ENCODE data around the gene DDC.
"Not testable (repeated sequence)": the region's sequence is repeated elsewhere in the genome, so short reads cannot be mapped to it uniquely, and the experiment has no call there.

DDC gene

DNA sequence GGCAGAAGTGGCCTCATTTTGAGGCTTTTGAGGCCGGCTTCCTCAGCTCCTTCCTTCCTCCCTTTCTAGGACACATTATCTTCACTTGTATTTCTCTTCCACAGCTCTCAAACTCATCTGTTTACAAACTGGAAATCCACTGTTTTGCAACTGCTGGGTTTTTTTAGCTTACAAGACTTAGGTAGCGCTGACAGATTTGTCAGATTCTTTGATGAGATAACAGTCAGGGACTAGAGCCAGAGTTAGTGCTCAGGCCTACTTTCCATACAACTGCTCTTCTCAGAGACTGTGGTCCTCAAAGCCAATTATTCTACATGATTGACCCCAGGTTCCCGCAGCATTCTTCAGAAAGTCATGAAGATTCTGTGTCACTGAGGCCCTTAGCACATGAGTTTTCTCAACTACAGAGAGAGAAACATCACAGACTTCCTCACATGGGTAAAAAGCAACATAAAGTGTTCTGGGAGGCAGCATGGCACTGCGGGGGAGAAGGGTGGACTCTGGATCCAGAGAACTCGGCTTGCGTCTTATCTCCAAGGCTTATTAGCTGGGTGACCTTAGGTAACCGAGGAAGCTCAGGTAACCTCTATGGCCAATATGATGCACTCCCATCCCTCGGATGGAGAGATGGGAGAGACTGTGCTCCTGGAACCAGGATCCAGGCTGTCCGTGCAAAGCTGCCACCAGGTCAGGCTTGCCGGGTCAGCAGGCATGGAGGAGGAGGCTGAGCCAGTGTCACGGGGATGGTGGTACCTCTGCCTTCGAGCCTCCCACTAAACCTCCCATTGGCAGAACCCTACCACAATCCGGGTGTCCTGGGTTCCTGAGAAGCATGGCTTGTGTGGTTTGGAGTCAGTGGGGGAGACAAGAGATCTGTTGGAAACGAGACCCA lies 10.5 kb downstream of the DDC start:
- TF ChIP-seq POLR2A (IDR thresholded peaks at IDR 0.05; ENCODE audit: low read length) (no peak), GATA1 (IDR thresholded peaks at IDR 0.05; ENCODE audit: low read depth, low read length) (no peak)
- no peak for DNase-seq

DNA sequence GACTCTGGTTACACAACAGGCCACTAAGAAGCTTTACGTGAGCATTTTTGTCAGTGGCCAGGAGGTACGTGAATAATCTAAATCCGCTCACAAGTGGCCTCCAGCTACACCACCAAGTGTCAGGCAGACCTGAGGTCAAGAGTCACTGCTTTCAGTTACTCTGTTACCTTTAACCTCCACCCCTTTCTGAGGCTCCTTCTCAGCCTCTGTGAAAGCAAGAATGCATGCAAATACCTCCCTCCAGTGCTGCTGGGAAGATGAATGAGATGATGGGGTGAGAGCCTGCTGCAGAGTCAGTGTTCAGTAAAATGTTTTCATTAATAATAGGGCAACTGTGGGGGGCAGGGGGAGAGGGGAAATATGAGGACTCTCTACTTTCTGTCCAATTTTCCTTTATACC lies 11.2 kb downstream of the DDC start:
- no peak for DNase-seq
- TF ChIP-seq POLR2A (IDR thresholded peaks at IDR 0.05; ENCODE audit: low read length): no peak

DNA sequence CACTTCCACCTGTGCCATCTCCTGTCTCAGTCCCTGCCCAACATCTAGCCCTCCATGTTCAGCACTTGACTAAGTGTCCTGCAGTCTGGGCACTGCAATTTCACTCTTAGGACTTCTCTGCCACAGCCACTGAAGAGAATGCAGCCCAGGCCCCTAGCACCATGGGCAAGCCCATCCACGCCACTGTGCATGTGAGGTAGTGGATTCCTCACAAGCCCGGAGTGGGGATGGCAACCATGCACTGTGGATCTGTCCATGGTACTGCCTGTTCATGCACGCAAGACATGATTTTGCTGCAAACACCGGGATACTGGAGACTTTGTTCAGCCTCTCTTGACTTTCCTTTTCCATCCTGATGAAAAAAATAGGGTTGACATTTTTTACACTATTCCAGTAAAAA lies 12.3 kb downstream of the DDC start:
- peak; percentile 19 to 21 for DNase-seq
- TF ChIP-seq GATA1 (IDR thresholded peaks at IDR 0.05; ENCODE audit: low read depth, low read length) (no peak), POLR2A (IDR thresholded peaks at IDR 0.05; ENCODE audit: low read length) (no peak)

DNA sequence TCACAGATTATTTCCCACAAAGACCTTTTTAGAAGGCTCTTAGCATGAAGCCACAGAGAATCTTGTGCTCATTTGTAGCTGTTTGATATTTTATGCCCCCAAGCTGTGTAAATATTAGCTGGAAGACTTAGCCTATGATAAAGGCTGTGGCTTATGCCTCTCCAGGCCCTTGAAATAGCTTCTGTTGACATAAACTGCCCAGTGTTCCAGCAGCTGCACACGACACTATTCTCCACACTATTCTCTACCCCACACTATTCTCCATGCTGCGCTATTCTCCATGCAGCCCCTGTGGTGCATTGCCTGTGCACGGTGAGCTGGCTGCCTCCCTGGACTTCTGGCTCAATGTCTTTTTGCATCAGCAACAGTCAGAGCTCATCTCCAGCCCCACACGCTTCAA lies 13.1 kb downstream of the DDC start:
- TF ChIP-seq POLR2A (IDR thresholded peaks at IDR 0.05; ENCODE audit: low read length) (no peak), GATA1 (IDR thresholded peaks at IDR 0.05; ENCODE audit: low read depth, low read length) (no peak)
- DNase-seq: no peak

DNA sequence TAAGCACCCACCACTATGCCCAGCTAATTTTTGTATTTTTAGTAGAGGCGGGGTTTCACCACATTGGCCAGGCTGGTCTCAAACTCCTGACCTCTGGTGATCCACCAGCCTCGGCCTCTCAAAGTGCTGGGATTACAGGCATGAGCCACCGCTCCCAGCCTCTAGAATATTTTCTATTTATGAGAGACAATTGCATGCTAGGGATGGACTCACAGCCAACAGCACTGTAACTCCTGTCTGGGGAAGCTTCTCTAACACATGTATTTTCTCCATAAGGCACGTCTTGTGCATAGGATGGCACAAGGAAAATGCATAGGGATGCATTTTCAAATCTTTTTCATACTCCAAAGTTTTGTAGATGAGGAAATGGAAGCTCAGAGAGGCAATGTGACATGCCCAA lies 19.6 kb downstream of the DDC start:
- DNase-seq: not testable (repeated sequence)

DNA sequence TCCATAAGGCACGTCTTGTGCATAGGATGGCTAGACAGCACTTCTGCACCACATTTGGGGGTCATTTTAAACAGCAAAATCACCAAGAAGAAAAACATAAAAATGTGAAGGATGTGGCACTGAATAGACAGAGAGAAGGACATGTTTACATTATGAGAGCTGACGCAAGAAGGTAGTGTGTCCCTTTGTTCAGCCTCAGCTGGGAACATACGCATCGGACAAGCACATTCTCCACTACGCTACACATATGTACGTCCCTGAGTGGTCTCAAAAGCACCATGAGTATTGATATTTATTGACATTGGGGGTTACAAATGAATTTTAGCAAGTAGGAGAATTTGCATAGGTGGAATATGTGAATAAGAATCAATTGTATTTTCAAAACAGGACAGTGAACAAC lies 20.2 kb downstream of the DDC start:
- no peak for DNase-seq
- TF ChIP-seq GATA1 (IDR thresholded peaks at IDR 0.05; ENCODE audit: low read depth, low read length) (no peak), POLR2A (IDR thresholded peaks at IDR 0.05; ENCODE audit: low read length) (no peak)

DNA sequence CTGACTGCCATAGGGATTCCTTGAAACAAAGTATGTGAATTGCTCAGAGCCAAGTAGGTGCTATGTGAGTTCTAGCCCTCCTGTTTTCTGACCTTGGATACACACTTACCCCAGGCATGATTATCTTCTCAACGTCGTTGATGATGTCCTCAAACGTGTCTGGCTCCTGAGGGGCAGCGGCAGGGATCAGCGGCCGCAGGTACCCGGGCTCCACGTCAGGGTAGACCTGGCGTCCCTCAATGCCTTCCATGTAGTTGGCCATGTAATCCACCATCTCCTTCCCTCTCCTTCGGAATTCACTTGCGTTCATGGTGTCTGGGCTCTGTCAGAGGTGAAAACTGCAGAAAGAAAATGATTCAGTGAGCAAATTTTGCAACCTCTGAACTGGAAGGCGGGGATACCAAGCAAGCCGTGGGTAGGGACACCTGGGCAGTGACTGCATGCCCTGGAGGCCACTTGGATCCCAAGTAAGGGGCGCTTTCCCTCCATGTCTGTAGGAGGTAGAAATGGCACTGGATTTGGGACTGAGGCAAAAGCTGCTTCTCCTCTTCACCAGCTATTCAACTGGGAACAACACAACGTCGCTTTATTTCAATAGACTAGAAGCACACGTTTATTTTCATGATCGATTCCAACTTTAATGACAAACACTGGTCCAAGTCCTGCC lies 21.3 kb downstream of the DDC start:
- DNase-seq: no peak
- TF ChIP-seq GATA1 (IDR thresholded peaks at IDR 0.05; ENCODE audit: low read depth, low read length) (no peak), POLR2A (IDR thresholded peaks at IDR 0.05; ENCODE audit: low read length) (no peak)

DNA sequence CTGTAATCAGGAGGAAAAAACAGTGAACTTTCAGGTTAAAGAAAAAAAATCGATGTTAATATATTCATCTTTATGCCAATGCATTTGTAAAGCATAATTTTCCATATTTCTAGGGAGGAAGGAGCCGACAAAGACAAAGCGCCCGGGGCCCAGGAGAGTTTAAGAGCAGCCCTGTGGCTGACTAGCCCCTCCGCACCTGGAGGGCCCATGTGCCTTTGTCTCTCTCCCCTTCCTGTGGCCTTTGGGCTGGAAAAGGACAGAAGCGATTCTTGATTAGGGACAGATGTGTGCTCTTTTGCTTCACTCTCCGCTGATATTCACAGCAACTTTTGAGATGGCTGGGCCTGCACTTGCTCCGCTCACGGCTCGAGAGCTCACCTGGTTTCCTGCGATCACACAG lies 23.1 kb downstream of the DDC start:
- TF ChIP-seq GATA1 (IDR thresholded peaks at IDR 0.05; ENCODE audit: low read depth, low read length): no peak
- TF ChIP-seq POLR2A (IDR thresholded peaks at IDR 0.05; ENCODE audit: low read length): no peak

DNA sequence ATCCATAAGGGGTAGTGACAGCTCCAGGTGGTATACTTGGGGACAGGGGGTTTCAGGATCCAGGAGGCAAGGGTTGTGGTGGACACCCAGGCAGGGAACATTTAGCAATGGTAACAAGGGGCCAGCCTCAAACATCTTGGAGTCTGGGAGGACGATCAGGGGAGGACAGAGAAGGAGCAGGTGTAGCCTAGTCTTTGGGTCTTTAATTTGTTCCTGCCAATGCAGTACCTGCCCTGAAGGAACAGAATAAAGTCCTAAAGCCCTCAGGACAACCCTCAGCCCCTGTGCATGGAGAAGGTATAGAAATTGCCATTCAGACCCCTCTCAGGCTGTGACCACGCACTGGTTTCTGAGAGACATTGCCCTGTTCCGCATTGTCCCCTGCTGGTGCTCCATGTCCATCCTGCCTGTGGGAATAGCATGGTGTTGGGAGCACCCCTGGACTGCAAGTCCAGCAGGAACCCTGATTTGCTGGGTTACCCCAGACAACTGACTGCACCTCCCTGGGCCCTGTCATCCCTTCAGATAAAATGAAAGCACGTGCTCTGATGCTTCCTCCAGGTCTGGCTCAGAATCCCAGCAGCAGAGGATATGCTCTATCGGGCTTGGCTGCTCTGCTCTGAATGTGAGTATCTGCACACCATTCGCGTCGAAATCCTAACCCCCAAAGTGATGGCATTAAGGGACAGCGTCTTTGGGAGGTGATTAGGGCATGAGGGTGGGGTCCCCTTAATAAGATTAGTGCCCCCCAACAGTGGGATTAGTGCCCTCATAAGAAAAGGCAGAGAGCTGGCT lies 24.2 kb downstream of the DDC start:
- DNase-seq: no peak
- TF ChIP-seq POLR2A (IDR thresholded peaks at IDR 0.05; ENCODE audit: low read length): no peak
- TF ChIP-seq GATA1 (IDR thresholded peaks at IDR 0.05; ENCODE audit: low read depth, low read length): no peak

More for the DNA sequence above, 23.1 kb downstream of the DDC start:
- DNase-seq: no peak

DNA sequence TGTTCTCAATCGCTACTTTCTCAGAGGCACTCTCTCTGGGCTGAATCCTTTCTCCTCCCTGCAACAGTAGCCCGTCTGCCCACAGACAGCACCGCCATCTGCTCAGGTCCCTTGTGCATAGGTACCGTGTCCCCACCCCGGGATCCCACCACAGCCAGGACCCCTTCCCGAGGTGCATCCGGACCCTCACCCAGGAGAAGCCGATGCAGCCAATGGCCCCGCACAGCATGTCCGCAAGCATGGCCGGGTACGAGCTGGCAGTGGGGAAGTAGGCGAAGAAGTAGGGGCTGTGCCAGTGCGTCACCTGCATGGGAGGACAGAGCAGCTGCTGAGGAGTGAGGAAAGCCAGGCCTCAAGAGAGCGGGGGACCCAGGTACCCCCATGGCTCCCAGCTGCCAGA lies 25.5 kb downstream of the DDC start:
- no peak for DNase-seq
- TF ChIP-seq POLR2A (IDR thresholded peaks at IDR 0.05; ENCODE audit: low read length): no peak
- no peak for TF ChIP-seq GATA1 (IDR thresholded peaks at IDR 0.05; ENCODE audit: low read depth, low read length)

DNA sequence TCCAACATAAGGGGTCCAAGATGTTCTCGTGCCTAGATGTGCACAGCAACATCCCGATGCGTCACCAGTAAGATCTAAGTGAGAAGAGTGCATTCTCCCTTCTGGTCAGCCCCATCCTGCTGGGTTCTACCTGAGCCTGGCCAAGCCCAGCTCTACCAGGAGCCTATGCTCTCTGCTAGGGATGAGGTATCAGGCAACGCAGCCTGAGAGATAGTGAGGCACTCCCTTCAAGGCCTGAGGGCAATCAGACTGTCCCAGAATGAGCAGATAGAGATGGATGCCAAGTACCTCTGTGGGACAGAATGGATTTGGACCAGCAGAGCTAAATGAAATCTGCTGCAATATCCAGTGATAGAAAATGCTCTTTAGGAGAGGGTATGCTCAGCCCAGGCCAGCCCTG lies 26.7 kb downstream of the DDC start:
- DNase-seq: peak in 1 of 2 experiments; percentile 7
- TF ChIP-seq GATA1 (IDR thresholded peaks at IDR 0.05; ENCODE audit: low read depth, low read length): no peak

DNA sequence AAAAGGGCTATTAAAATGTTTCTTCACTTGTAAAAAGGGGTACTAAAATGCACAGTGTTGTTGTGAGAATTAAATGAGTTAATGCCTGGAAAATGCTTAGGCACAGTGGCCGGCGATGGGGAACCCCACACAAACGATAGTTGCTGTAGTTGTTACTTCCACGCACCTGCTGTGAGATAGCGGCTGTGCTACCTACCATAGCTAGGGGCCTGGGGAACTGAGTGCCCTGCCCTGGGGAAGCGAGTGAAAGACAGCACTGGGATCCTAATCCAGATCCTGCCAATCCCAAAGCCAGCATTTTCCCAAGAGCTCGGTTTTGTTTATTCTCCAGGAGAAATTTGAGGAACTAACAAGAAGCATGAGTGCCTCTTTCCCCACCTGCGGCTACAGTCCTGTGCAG lies 27.8 kb downstream of the DDC start:
- TF ChIP-seq POLR2A (IDR thresholded peaks at IDR 0.05; ENCODE audit: low read length) (no peak), GATA1 (IDR thresholded peaks at IDR 0.05; ENCODE audit: low read depth, low read length) (no peak)
- DNase-seq: no peak

DNA sequence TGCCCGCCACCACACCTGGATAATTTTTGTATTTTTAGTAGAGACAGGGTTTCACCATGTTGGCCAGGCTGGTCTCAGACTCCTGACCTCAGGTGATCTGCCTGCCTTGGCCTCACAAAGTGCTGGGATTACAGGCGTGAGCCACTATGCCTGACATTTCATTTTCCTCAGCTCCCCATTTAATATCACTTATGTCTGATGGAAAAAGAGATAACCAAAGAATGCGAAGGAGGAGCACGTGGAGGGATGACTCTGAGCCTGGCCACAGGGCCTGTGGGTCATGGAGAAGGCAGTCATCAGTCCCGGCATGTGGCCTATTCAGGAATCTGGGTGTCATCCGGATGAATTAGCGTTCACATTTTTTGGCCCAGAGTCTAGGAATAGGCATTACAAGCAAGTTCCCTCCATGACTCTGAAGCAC lies 29.9 kb downstream of the DDC start:
- peak in 1 of 2 experiments; percentile 54 for DNase-seq

DNA sequence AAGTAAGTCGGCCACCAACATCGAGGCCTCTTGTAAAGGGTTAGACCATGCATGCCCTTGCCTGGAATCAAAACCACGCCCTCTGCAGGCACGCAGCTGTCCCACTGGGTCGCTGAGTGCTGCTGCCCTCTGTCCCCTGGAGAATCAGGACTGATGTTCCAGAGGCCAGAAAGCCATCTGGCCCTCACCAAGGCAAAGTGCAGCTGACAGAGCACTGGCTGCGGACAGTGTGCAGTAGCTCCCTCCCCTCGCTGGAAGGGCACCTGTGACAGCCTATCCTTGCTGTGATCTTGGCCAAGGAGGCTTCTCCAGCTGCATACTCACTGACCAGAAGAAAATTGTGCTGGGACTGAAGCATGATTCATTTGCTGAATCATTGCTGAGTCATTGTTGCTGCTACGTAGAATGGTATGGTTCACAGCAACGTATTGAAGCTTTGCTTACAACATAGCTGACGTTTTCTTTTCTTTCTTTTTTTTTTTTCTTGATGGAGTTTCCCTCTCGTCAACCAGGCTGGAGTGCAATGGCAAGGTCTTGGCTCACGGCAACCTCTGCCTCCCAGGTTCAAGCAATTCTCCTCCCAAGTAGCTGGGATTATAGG lies 30.4 kb downstream of the DDC start:
- TF ChIP-seq POLR2A (IDR thresholded peaks at IDR 0.05; ENCODE audit: low read length): peak; percentile 56
- TF ChIP-seq GATA1 (IDR thresholded peaks at IDR 0.05; ENCODE audit: low read depth, low read length): no peak

More for the DNA sequence above, 30.4 kb downstream of the DDC start:
- peak; percentile 92 to 95 for DNase-seq
